Activated naive CD4-positive, alpha-beta T cell treated with anti-CD3 and anti-CD28 coated beads, Interleukin-2, amount 10 ng/mL, durations not matched to agents 7 days and 5 days (primary cell): Measurements from ENCODE around the gene CPNE6.
"Not testable (repeated sequence)": the region's sequence is repeated elsewhere in the genome, so short reads cannot be mapped to it uniquely, and the experiment has no call there.

Source experiments
- CTCF ChIA-PET: fragments of 350-600 bp; sonication (Branson Sonifier 250); formaldehyde crosslinking; loops from one replicate; lab custom pipeline; 2021; ENCODE audit warnings: antibody characterized with exemption; lab: Charles Lee
- DNase-seq: peaks from one replicate; pipeline ENCODE4 v3.0.0-alpha.2; 2020
- H3K27ac Mint-ChIP-seq: one replicate; pipeline ENCODE4 v1.8.0; 2021; ENCODE audit warnings: mild to moderate bottlenecking, moderate library complexity, mixed read lengths
- H3K27me3 Mint-ChIP-seq: one replicate; pipeline ENCODE4 v1.8.0; 2021; ENCODE audit warnings: mild to moderate bottlenecking, mixed read lengths
- H3K36me3 Mint-ChIP-seq: one replicate; pipeline ENCODE4 v1.8.0; 2021; ENCODE audit warnings: mixed read lengths
- H3K4me1 Mint-ChIP-seq: one replicate; pipeline ENCODE4 v1.8.0; 2021; ENCODE audit warnings: mixed read lengths
- H3K4me3 Mint-ChIP-seq: one replicate; pipeline ENCODE4 v1.8.0; 2021; ENCODE audit warnings: mild to moderate bottlenecking, moderate library complexity, mixed read lengths
- H3K9me3 Mint-ChIP-seq: one replicate; pipeline ENCODE4 v1.8.0; 2021; ENCODE audit warnings: mixed read lengths

The CPNE6 gene

DNA sequence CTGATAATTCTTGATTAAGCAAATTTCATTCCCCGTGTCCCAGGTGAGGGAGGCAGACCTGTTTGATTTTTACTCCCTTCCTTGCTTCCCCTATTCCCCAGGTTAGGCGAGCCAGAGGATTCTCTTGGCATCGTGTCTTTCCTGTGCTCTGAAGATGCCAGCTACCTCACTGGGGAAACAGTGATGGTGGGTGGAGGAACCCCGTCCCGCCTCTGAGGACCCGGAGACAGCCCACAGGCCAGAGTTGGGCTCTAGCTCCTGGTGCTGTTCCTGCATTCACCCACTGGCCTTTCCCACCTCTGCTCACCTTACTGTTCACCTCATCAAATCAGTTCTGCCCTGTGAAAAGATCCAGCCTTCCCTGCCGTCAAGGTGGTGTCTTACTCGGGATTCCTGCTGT lies 20.6 kb upstream of the CPNE6 start:
- DNase-seq, H3K9me3 Mint-ChIP-seq, H3K27ac Mint-ChIP-seq, H3K36me3 Mint-ChIP-seq: not testable (repeated sequence)
- CTCF ChIA-PET, result interaction anchor here (1.1 to 3.3 kb wide), 2 partner anchors 58 to 111 kb away, joined by 3 to 11 read pairs; partner anchors contain the start of gene IRF9
- Mint-ChIP-seq H3K4me3 (peak overlapping the region; percentile 69), H3K27me3 (peaks cover 79% of the 10 kb centered on the region), H3K4me1 (peaks cover 16% of the 10 kb centered on the region)

DNA sequence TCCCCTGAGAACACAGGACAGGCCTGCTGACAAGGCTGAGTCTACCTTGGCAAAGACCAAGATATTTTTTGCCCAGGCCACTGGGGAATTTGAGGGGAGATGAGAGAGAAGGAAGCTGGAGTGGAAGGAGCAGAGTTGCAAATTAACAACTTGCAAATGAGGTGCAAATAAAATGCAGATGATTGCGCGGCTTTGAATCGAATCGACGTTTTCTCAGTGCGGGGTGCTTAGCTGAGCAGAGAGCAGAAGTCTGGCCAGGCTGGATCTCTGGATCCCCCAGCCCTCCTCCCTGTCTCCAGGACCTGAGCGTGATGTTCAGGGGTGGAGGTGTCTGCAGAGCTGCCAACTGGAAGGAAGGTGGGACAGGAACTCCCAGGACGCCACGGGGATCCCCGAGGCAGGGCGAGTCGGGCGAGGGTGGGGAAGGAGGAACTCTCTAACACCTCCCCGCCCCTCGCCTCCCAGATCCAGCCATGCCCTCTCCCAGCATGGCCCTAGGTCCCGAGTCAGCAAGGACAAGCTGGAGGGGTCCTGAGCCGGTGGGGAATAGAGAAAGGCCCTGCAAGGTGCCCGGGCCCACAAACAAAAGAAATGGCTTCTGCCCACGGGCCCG lies 20.1 kb upstream of the CPNE6 start:
- Mint-ChIP-seq H3K27me3 (peaks cover 83% of the 10 kb centered on the region), H3K9me3 (no peaks in the 10 kb centered on the region), H3K4me1 (peaks cover 16% of the 10 kb centered on the region), H3K27ac (no peak overlapping the region), H3K36me3 (no peaks in the 10 kb centered on the region), H3K4me3 (peak overlapping the region; percentile 69)
- CTCF ChIA-PET, result interaction anchor here (1.1 to 3.3 kb wide), 2 partner anchors 57 to 110 kb away, joined by 3 to 11 read pairs; partner anchors contain the start of gene IRF9
- DNase-seq, result peak; percentile 38

DNA sequence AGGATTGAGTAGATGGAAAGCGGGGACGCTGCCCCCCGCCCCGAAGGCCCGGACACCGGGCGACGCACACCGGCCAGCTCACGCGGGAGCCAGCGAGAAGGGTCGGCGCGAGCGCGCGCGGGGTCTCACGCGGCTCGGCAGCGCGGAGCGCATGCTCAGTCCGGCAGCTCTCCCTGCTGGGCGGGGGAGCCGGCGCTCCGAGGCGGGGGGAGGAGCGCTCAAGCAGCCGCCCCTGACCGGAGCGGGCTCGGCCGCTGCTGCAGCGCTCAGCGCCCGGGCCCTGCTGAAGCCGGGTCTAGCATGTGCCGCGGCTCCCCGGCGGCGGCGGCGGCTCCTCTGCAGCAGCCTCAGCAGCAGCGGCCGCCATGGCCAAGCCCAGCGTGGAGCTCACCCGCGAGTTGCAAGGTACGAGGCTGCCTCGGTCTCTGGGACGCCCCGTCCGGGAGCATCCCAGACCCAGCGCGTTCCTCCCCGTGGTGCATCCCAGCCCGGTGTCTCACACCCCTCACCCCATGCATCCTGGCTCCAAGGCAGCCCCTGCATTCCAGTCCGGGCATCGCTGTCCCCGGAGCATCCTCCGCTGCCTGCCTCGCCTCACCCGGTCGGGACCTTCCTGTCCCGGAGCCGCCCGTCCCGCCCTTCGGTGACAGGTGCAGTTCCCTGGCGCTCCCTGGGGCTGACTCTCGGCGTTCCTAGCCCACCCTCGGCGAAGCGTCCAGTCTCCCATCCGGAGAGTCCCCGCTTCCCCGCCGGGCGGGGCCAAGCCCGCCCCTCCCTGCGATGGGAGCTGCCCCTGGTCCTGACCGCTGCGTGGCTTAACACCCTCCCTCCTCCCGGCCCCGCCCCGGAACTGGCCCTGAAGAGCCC lies 19.3 kb upstream of the CPNE6 start, which contains the start of gene CARMIL3:
Gene CARMIL3 (plus strand): TSS at position 221 of the 867 bp plus-strand sequence. CDS start 145 bp downstream, at position 366.
- no peak within 1 kb of the TSS for H3K27ac Mint-ChIP-seq
- CTCF ChIA-PET, result interaction anchor here (1.1 to 3.3 kb wide), 2 partner anchors 57 to 109 kb away, joined by 3 to 11 read pairs; partner anchors contain the start of gene IRF9
- H3K36me3 Mint-ChIP-seq, result no peaks in the 10 kb centered on the region
- peaks cover 89% of the 10 kb centered on the region for H3K27me3 Mint-ChIP-seq
- peak; percentile 78 for DNase-seq
- H3K4me3 Mint-ChIP-seq, result peak within 1 kb of the TSS; percentile 69
- peaks cover 16% of the 10 kb centered on the region for H3K4me1 Mint-ChIP-seq
- H3K9me3 Mint-ChIP-seq, result no peaks in the 10 kb centered on the region

DNA sequence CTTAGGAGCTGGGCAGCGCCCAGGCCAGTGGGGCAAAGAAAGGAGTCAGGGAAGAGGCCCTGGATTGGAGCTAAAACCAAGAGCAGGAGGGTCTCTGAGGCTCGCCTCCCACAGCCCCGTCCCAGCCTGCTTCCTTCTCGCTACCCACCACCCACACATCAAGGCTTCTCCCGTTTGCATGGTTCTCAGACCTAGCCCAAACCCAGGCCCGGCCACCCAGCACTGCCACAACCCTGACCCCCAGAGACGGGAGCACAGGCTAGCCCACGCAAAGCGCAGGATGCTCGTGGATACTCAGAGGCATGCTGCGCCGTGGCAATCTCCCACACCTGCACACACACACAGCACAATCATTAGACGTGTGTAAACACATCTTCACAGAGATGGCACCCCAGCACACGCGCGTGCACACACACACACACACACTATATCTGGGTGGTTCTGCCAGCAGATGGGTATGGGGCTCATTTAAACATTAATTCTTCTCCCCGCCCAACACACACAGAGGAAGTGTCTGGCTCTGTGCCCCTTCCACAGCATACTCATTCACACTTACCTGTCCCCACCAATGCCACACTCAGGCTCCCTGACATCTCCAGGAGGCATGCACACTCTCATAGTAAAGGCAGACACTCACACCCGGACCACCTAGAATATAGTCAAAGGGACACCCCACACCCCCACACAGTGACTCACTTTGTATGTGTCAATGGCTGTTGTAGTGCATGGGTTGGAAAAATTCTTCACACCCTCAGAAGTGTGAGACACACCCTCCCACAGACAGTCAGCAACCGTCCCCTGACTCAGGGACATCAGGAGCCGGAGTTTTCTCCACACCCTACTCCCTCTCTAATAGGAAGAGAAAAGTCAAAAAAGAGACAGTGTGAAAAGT lies 18.5 kb upstream of the CPNE6 start:
- Mint-ChIP-seq H3K4me3 (peak overlapping the region; percentile 50), H3K9me3 (no peaks in the 10 kb centered on the region), H3K36me3 (no peaks in the 10 kb centered on the region), H3K4me1 (peaks cover 16% of the 10 kb centered on the region), H3K27ac (no peak overlapping the region), H3K27me3 (peaks cover 88% of the 10 kb centered on the region)
- no peak for DNase-seq
- CTCF ChIA-PET, result interaction anchor here (1.6 to 3.3 kb wide), 2 partner anchors 38 to 56 kb away, joined by 4 to 11 read pairs; no protein-coding TSS in a partner anchor

DNA sequence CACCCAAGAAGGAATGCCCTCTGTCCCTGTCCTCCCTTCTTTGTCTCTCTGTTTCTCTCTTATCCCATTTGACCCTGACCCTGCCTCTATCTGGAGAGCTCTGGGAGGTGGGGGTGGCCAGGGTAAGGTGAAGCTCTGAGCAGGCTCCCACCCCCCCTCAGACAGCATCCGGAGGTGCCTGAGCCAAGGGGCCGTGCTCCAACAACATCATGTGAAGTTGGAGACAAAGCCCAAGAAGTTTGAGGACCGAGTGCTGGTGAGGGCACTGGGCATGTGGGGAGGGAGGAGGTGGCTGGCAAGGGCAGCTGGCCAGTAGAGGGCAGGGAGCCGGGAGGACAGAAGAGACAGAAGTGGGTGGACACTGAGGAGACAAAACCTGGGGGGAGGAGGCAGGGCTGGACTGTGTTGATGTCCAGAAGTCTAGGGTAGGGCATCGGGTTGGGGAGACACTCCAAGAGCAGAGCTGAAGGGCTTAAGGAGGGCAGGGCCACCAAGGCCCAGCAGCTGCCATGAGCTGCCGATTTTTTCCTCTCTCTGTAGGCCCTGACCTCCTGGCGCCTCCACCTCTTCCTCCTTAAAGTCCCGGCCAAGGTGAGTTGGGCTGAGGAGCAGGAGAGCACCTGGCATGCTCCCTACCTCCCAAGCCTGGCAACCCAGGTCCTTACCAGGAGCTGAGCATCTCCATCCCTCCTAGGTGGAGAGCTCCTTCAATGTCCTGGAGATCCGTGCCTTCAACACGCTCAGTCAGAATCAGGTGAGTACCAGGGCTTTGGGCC lies 17.6 kb upstream of the CPNE6 start:
- peak overlapping the region; percentile 50 for H3K4me3 Mint-ChIP-seq
- H3K9me3 Mint-ChIP-seq, result no peaks in the 10 kb centered on the region
- no peak for DNase-seq
- H3K4me1 Mint-ChIP-seq, result peaks cover 21% of the 10 kb centered on the region
- H3K36me3 Mint-ChIP-seq, result no peaks in the 10 kb centered on the region
- H3K27ac Mint-ChIP-seq, result no peak overlapping the region
- CTCF ChIA-PET, result interaction anchor here (1.0 to 1.6 kb wide), 3 partner anchors 37 to 279 kb away, joined by 4 to 7 read pairs (median 4); no protein-coding TSS in a partner anchor
- peaks cover 85% of the 10 kb centered on the region for H3K27me3 Mint-ChIP-seq

DNA sequence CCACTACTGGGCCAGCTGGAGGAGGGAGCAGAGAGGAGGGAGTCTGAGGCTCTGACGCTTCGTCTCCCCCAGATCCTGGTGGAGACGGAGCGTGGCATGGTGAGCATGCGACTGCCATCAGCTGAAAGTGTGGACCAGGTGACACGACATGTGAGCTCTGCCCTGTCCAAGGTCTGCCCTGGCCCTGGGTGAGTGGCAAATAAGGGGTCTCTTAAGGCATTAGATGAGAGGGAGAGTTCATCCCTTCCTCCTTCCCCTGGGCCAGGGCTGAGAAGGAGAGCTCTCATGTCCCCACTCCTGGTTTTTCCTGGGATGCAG lies 17.1 kb upstream of the CPNE6 start:
- Mint-ChIP-seq H3K27me3 (peaks cover 80% of the 10 kb centered on the region), H3K4me3 (no peak overlapping the region), H3K4me1 (peaks cover 21% of the 10 kb centered on the region), H3K9me3 (no peaks in the 10 kb centered on the region), H3K36me3 (no peaks in the 10 kb centered on the region), H3K27ac (no peak overlapping the region)
- no peak for DNase-seq
- CTCF ChIA-PET, result interaction anchor here (1.0 to 1.6 kb wide), 3 partner anchors 37 to 278 kb away, joined by 4 to 7 read pairs (median 4); no protein-coding TSS in a partner anchor

DNA sequence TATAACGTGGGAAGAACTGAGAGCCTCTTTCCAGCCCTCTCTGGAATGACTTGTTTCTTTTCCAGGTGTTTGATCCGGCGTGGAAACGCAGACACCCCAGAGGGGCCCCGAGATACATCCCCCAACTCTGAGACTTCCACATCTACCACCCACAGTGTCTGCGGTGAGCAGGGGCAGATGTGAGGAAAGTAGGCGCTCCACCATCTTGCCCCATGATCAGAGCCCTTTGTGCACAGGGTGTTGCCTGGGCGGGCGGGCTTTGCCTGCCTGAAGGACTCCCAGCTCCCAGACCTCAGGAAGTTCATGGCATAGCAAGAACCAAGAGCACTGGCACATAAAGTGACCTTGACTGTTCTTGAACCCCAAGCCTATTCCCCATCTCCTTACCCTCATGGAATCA lies 16.7 kb upstream of the CPNE6 start:
- Mint-ChIP-seq H3K27me3 (peaks cover 76% of the 10 kb centered on the region), H3K27ac (no peak overlapping the region), H3K36me3 (no peaks in the 10 kb centered on the region), H3K4me1 (peaks cover 21% of the 10 kb centered on the region), H3K4me3 (no peak overlapping the region), H3K9me3 (no peaks in the 10 kb centered on the region)
- CTCF ChIA-PET, result interaction anchor here (1.0 to 1.6 kb wide), 3 partner anchors 36 to 278 kb away, joined by 4 to 7 read pairs (median 4); no protein-coding TSS in a partner anchor
- no peak for DNase-seq

DNA sequence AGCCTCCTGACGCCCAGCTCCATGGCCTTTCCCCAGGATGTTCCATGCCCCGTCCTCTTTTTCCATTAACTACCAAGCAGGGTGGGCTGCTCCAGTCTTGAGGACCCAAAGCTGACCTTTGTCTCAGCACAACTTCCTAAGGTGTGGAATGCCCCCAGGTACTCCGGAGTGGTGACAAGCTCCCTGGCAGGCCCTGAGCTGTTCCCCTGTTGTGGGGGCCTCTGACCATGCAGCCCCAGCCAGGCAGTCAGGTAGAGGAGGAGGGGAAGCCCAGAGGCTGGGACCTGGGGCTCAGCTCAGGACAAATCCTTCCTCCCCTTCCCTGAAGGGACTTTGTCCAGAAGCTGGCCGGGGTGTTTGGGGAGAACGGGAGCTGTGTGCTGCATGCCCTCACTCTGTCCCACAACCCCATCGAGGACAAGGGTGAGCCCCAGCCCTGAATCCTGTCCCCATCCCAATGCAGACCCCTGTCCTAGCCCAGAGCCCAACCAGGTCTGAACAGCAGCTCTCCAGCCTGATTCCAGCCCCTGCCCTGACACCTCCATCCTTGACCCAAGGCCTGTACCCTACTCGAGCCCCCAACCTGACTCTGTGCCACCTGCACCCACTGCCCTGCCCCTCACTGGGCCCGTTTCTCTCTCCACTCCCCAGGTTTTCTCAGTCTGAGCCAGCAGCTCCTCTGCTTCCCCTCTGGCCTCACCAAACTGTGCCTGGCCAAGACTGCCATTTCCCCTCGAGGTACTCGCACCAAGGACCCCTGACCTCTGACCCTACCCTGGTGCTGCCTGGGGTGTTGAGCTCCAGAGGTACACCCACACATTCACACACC lies 15.2 kb upstream of the CPNE6 start:
- CTCF ChIA-PET, result interaction anchor here (1.3 to 7.8 kb wide), 5 partner anchors 9 to 52 kb away, joined by 4 to 240 read pairs (median 54); partner anchors contain the start of gene PCK2
- Mint-ChIP-seq H3K27ac (peak overlapping the region; percentile 77), H3K4me3 (no peak overlapping the region), H3K9me3 (no peaks in the 10 kb centered on the region), H3K27me3 (peaks cover 63% of the 10 kb centered on the region), H3K4me1 (peaks cover 18% of the 10 kb centered on the region), H3K36me3 (no peaks in the 10 kb centered on the region)
- no peak for DNase-seq

DNA sequence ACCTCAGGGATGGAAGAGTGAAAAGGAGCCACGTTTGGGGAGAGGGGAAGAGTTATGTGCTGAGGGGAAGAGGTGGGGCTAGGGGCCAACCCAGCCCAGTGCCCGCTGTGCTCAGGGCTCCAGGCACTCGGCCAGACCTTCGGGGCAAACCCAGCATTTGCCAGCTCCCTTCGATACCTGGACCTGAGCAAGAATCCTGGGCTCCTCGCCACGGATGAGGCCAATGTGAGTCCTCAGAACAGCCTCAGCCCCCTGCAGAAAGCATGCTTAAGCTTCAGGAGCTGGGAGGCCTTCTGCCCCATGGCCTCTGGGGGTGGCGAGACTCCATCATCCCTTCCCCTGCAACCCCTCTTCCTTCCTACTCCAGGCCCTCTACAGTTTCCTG lies 14.6 kb upstream of the CPNE6 start:
- Mint-ChIP-seq H3K27ac (peak overlapping the region; percentile 77), H3K27me3 (peaks cover 58% of the 10 kb centered on the region)

DNA sequence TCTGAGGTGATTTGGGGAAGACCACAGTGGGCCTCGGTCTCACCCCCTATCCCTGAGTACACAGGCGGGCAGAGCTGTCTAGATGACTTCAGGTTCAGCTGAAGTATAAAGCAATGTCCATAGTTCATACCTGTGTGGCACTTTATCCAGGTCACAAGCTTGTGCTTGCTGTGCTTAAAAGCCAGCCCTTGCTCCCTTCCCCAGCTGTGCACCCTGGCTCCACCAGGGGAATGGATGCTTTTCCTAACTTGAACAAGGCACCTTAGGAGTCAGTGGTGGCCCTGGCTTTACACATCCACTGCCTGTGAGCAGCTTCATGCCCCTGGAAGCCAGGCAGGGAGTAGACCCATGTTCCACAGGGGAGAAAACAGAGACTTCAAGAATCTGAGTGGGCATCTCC lies 14.1 kb upstream of the CPNE6 start:
- no peak overlapping the region for H3K27ac Mint-ChIP-seq
- H3K27me3 Mint-ChIP-seq, result peaks cover 55% of the 10 kb centered on the region
- CTCF ChIA-PET, result interaction anchor here (0.8 to 7.8 kb wide), 16 partner anchors 9 to 241 kb away, joined by 3 to 240 read pairs (median 6); partner anchors contain the start of genes DCAF11, IRF9, NRL and PCK2
- no peak for DNase-seq
- H3K36me3 Mint-ChIP-seq, result no peaks in the 10 kb centered on the region
- no peaks in the 10 kb centered on the region for H3K9me3 Mint-ChIP-seq
- H3K4me3 Mint-ChIP-seq, result no peak overlapping the region
- peaks cover 16% of the 10 kb centered on the region for H3K4me1 Mint-ChIP-seq

More for the DNA sequence above, 14.6 kb upstream of the CPNE6 start:
- H3K9me3 Mint-ChIP-seq, result no peaks in the 10 kb centered on the region
- CTCF ChIA-PET, result interaction anchor here (1.1 to 7.8 kb wide), 10 partner anchors 8 to 213 kb away, joined by 3 to 240 read pairs (median 22); partner anchors contain the start of genes IRF9 and PCK2
- no peak overlapping the region for H3K4me3 Mint-ChIP-seq
- H3K4me1 Mint-ChIP-seq, result peaks cover 16% of the 10 kb centered on the region
- no peak for DNase-seq
- no peaks in the 10 kb centered on the region for H3K36me3 Mint-ChIP-seq

DNA sequence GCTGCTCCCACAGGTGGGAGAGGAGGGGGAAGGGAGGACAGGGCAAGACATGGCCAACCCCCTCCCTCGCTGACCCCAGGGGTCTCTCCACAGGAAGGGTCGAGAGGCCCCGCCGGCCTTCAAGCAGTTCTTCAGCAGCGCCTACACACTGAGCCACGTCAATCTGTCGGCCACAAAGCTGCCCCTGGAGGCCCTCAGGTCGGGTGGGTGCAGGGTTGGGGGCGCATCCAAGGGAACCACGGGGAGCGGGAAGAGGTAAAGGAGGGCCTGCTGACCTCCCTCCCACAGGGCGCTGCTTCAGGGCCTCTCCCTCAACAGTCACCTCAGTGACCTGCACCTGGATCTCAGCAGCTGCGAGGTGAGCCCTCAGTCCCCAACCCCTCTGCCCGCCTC lies 13.5 kb upstream of the CPNE6 start:
- Mint-ChIP-seq H3K36me3 (no peaks in the 10 kb centered on the region), H3K27me3 (peaks cover 49% of the 10 kb centered on the region), H3K9me3 (no peaks in the 10 kb centered on the region), H3K4me3 (no peak overlapping the region), H3K4me1 (peaks cover 11% of the 10 kb centered on the region), H3K27ac (no peak overlapping the region)
- CTCF ChIA-PET, result interaction anchor here (0.8 to 7.8 kb wide), 33 partner anchors 8 to 255 kb away, joined by 3 to 240 read pairs (median 4); partner anchors contain the start of genes CIDEB, CPNE6, DCAF11 and EMC9
- peak; percentile 17 for DNase-seq
